Esophagus muscularis mucosa (tissue), 4 donors: Measurements from ENCODE around the gene OR9K2. TPM values are rescaled to one million over a fixed set of nuclear protein-coding genes. Genes with fewer than 3 reads are reported as not detected.

ENCODE experiments used
- DNase-seq: peaks from one replicate; pipeline ENCODE4 v3.0.0-alpha.2; 2017; ENCODE audit errors: extremely low spot score
- H3K27ac ChIP-seq, 4 donors: fragments of 200-600 bp; sonication (generic); replicated peaks in 1 of 4; 1 replicate in 3 of 4; 2 replicates in 1 of 4; pipeline ENCODE4 v1.5.1; 2016 to 2019; ENCODE audit warnings: mild to moderate bottlenecking in 1 of 4
- H3K27me3 ChIP-seq, 4 donors: fragments of 200-600 bp; sonication (generic); one replicate each; pipeline versions ENCODE4 v1.5.1 to v1.6.0; 2016 to 2019
- H3K36me3 ChIP-seq, 4 donors: fragments of 200-600 bp; sonication (generic); one replicate each; pipeline ENCODE4 v1.5.1; 2016 to 2019
- H3K4me1 ChIP-seq, 4 donors: fragments of 200-600 bp; sonication (generic); one replicate each; pipeline ENCODE4 v1.5.1; 2016 to 2019
- H3K4me3 ChIP-seq, 4 donors: fragments of 200-600 bp; sonication (generic); 1 replicate in 2 of 4; 2 replicates in 2 of 4; pipeline ENCODE4 v1.5.1; 2016 to 2019; ENCODE audit warnings: mild to moderate bottlenecking in 4 of 4, moderate library complexity in 1 of 4
- H3K9me3 ChIP-seq, 4 donors: fragments of 200-600 bp; sonication (generic); 1 replicate in 3 of 4; 2 replicates in 1 of 4; pipeline ENCODE4 v1.5.1; 2016 to 2019
- EP300 ChIP-seq: sonication (generic); formaldehyde crosslinking; IDR thresholded peaks from one replicate; pipeline ENCODE4 v1.6.1; 2017; ENCODE audit warnings: antibody characterized with exemption
- POLR2A ChIP-seq: fragments of 450-650 bp; IDR thresholded peaks from one replicate; pipeline ENCODE4 v1.6.1; 2017; ENCODE audit warnings: antibody characterized with exemption, moderate library complexity, mild to moderate bottlenecking, low read depth
- POLR2AphosphoS5 ChIP-seq, 2 donors: sonication (generic); formaldehyde crosslinking; IDR thresholded peaks; one replicate each; pipeline ENCODE4 v1.6.1; 2017; ENCODE audit warnings: antibody characterized with exemption in 2 of 2
- WGBS: methylation state at CpG from one replicate; pipeline ENCODE4 v1.1.5; 2018; 5-methylcytosine and 5-hydroxymethylcytosine counted together
- intact Hi-C: fragments of 100-400 bp; cut with DNase I; formaldehyde crosslinking; loops from one replicate; pipeline ENCODE4 v1.15.1; 2023
- total RNA-seq, 4 donors: library from RNA; depleted of rRNA; stranded (reverse); fragments of >200 nt; gene quantifications; one replicate each; pipeline versions ENCODE4 v1.1.0 to v1.2.1, GENCODE V29; 2016
- TF ChIP-seq, protein P1 (sequence below), 3 experiments: fragments of 200-600 bp in 2 of 3; fragments of 450-650 bp in 1 of 3; sonication (generic) in 2 of 3; IDR thresholded peaks; one replicate each; pipeline ENCODE4 v1.5.1; 2017 to 2019; ENCODE audit warnings: antibody characterized with exemption in 3 of 3, mild to moderate bottlenecking in 2 of 3, moderate library complexity in 1 of 3

The OR9K2 gene, protein sequence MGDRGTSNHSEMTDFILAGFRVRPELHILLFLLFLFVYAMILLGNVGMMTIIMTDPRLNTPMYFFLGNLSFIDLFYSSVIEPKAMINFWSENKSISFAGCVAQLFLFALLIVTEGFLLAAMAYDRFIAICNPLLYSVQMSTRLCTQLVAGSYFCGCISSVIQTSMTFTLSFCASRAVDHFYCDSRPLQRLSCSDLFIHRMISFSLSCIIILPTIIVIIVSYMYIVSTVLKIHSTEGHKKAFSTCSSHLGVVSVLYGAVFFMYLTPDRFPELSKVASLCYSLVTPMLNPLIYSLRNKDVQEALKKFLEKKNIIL
- total RNA-seq: not detected

DNA sequence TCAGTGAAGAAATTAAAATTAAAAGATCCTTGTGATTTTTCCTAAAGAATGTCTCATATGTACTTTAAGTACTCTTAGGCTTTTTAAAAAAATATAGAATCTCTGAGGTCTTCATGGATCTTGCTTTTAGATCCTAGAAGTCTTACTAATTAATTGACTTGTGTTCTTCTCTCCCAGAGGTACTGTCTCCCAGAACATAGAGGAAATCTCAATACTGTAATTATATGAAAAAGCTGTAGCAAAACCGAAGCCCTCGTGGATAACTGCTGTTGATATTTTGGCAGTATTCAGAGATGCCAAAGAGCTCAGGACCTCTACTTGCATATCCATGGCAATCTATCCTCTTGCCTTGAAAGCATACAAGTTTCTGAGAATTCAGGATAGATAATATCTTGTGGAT lies at the start of gene OR9K2:
OR9K2 (plus strand) TSS at position 301 of the 400 bp plus-strand sequence. CDS start 3,429 bp downstream, outside the sequence.
- DNase-seq: no peak
- Histone ChIP-seq H3K4me1 (no peaks in the 10 kb centered on the region), H3K9me3 (no peaks in the 10 kb centered on the region), H3K27me3 (no peaks in the 10 kb centered on the region), H3K27ac (no peak within 1 kb of the TSS), H3K36me3 (no peaks in the 10 kb centered on the region), H3K4me3 (no peak within 1 kb of the TSS)
- intact Hi-C loops: no loop called here
- TF ChIP-seq EP300 (no peak), POLR2AphosphoS5 (IDR thresholded peaks at IDR 0.05) (no peak), POLR2A (no peak)
- TF ChIP-seq, protein P1, sequence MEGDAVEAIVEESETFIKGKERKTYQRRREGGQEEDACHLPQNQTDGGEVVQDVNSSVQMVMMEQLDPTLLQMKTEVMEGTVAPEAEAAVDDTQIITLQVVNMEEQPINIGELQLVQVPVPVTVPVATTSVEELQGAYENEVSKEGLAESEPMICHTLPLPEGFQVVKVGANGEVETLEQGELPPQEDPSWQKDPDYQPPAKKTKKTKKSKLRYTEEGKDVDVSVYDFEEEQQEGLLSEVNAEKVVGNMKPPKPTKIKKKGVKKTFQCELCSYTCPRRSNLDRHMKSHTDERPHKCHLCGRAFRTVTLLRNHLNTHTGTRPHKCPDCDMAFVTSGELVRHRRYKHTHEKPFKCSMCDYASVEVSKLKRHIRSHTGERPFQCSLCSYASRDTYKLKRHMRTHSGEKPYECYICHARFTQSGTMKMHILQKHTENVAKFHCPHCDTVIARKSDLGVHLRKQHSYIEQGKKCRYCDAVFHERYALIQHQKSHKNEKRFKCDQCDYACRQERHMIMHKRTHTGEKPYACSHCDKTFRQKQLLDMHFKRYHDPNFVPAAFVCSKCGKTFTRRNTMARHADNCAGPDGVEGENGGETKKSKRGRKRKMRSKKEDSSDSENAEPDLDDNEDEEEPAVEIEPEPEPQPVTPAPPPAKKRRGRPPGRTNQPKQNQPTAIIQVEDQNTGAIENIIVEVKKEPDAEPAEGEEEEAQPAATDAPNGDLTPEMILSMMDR (IDR thresholded peaks at IDR 0.05): no peak
- 87% methylated on average over 2 of the region's 2 CpGs for WGBS

DNA sequence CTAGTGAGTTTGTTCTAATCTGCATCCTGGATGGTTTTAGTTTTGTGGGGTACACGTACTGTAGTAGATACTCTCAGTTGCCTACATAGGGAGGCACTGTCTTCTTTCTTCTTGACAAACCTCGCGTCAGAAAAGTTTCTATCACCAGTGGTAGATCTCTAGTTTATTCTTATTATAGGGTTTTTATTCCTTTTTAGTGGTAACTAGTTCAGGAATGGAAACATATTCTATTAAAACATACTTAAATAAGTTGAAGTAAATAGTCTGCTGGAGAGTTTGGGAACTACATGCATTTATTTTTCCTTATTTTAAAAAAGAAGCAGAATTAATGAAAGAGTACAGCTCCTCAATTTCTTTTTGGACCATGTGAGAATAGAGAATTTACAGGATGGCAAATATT lies 33.6 kb upstream of the OR9K2 start:
- TF ChIP-seq EP300 (no peak), POLR2A (no peak), POLR2AphosphoS5 (IDR thresholded peaks at IDR 0.05) (no peak)
- TF ChIP-seq, protein P1 (IDR thresholded peaks at IDR 0.05): peak in 1 of 3 experiments; percentile 12
- no peaks in the 10 kb centered on the region for H3K27me3 ChIP-seq
- H3K27ac ChIP-seq: no peak overlapping the region
- H3K36me3 ChIP-seq: no peaks in the 10 kb centered on the region
- no peak overlapping the region for H3K4me3 ChIP-seq
- intact Hi-C loops: no loop called here
- no peaks in the 10 kb centered on the region for H3K9me3 ChIP-seq
- WGBS: 84% methylated on average over 3 of the region's 3 CpGs
- no peak for DNase-seq
- H3K4me1 ChIP-seq: no peaks in the 10 kb centered on the region

DNA sequence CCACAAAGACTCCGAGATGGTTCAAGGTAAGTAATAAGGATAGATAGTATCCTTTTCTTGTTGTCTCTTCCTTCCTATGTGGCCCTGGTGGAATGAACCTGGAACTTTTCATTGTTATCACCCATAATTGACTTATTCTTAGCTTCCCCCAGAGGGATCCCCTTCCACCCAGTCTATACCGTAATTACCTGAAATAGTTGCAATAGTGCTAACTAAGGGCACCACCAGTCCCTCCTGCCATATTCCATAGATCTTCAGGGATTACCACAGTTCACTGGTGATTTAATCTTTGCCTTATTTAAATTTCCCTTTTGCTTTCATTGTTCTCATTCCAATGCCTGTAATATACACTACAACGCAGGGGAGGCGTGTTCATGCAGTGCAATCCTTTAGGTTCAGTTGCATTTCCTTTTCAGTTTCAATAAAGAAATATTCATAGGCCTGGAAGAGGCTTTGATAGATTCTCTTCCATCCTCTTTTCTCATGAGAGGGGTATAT lies 13.8 kb upstream of the OR9K2 start:
- Histone ChIP-seq H3K4me3 (no peak overlapping the region), H3K9me3 (no peaks in the 10 kb centered on the region), H3K36me3 (no peaks in the 10 kb centered on the region), H3K4me1 (no peaks in the 10 kb centered on the region), H3K27ac (no peak overlapping the region), H3K27me3 (no peaks in the 10 kb centered on the region)
- intact Hi-C loops: no loop called here
- DNase-seq: no peak
- TF ChIP-seq POLR2A (no peak), POLR2AphosphoS5 (IDR thresholded peaks at IDR 0.05) (no peak)
- TF ChIP-seq, protein P1 (IDR thresholded peaks at IDR 0.05): no peak
- 83% methylated on average over 4 of the region's 4 CpGs for WGBS

DNA sequence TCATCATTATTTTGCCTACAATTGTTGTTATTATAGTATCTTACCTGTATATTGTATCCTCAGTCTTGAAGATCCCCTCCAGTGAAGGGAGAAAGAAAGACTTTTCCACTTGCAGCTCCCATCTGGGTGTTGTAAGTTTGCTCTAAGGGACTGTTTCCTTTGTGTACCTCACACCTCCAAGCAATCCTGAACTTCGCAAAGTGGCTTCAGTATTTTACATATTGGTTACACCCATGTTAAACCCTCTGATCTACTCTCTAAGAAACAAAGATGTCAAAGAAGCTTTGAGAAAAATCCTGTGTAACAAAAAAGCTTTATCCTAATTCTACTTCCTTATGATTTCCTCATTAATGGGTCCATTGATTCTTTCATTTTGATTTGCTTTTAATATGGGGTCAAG lies 10.1 kb upstream of the OR9K2 start:
- no peak overlapping the region for H3K4me3 ChIP-seq
- no peaks in the 10 kb centered on the region for H3K27me3 ChIP-seq
- TF ChIP-seq POLR2AphosphoS5 (IDR thresholded peaks at IDR 0.05) (no peak), POLR2A (no peak), EP300 (no peak)
- TF ChIP-seq, protein P1 (IDR thresholded peaks at IDR 0.05): no peak
- no peak for DNase-seq
- no peak overlapping the region for H3K27ac ChIP-seq
- 81% methylated on average over 1 of the region's 1 CpG for WGBS
- intact Hi-C loops: no loop called here
- no peaks in the 10 kb centered on the region for H3K9me3 ChIP-seq
- H3K36me3 ChIP-seq: no peaks in the 10 kb centered on the region
- no peaks in the 10 kb centered on the region for H3K4me1 ChIP-seq

DNA sequence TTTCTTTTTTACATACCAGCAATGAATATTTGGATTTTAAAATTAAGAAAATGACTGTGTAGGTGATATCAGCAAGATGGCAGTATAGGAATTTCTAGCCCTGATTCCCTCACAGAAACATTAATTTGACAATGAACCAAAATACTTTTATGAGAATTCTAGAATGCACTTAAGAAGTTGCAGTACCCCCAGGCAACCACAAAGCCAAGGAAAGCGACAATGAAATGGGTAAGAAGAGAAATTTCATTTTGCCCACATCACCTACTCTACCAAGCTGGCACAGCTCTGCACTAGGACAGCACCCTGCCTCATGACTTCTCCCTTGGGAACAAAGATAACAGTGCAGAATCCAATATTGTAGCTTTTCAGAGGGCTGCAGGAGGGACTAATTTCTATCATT lies 6.6 kb downstream of the OR9K2 start:
- Histone ChIP-seq H3K36me3 (no peaks in the 10 kb centered on the region), H3K9me3 (peaks cover 0 to 4% (median 0%) of the 10 kb centered on the region in 4 donors), H3K4me1 (no peaks in the 10 kb centered on the region), H3K27ac (no peak overlapping the region), H3K4me3 (no peak overlapping the region), H3K27me3 (no peaks in the 10 kb centered on the region)
- TF ChIP-seq POLR2AphosphoS5 (IDR thresholded peaks at IDR 0.05): no peak
- no peak for TF ChIP-seq EP300
- TF ChIP-seq POLR2A: no peak
- TF ChIP-seq, protein P1 (IDR thresholded peaks at IDR 0.05): no peak
- DNase-seq: no peak
- intact Hi-C loops: no loop called here
- WGBS: 62% methylated on average over 1 of the region's 1 CpG
